HFFc6 (cell line): ENCODE measurements around the gene NRXN2. TPM values are rescaled to one million over a fixed set of nuclear protein-coding genes. Genes with fewer than 3 reads are reported as not detected.

Source experiments
- DNase-seq: peaks from one replicate; pipeline ENCODE4 v3.0.0-alpha.2; 2018
- H3K27ac Mint-ChIP-seq: 2 replicates; pipeline ENCODE4 v1.8.0; 2020; ENCODE audit warnings: mild to moderate bottlenecking, mixed read lengths
- H3K27me3 Mint-ChIP-seq: 2 replicates; pipeline ENCODE4 v1.8.0; 2021; ENCODE audit warnings: mild to moderate bottlenecking, moderate library complexity, mixed read lengths; ENCODE audit not compliant: insufficient read depth
- H3K36me3 Mint-ChIP-seq: 2 replicates; pipeline ENCODE4 v1.8.0; 2021; ENCODE audit warnings: low read depth, mixed read lengths
- H3K4me1 Mint-ChIP-seq: 2 replicates; pipeline ENCODE4 v1.8.0; 2020; ENCODE audit warnings: low read depth, mixed read lengths
- H3K4me3 Mint-ChIP-seq: 2 replicates; pipeline ENCODE4 v1.8.0; 2020; ENCODE audit warnings: mild to moderate bottlenecking, moderate library complexity, mixed read lengths
- H3K9me3 Mint-ChIP-seq: 2 replicates; pipeline ENCODE4 v1.8.0; 2020; ENCODE audit warnings: mild to moderate bottlenecking, mixed read lengths
- CTCF ChIP-seq: fragments of 200-600 bp; sonication (generic); IDR thresholded peaks from 2 replicates; pipeline ENCODE4 v1.5.0; 2021; ENCODE audit warnings: antibody characterized with exemption, mild to moderate bottlenecking
- total RNA-seq, 6 experiments: library from RNA; stranded (reverse); fragmentation: NEBNext Ultra II Directional; extraction: Animal tissue kit (Norgen Biotek cat#: 25700); gene quantifications; 2 replicates in 1 of 6; 3 replicates in 5 of 6; pipeline ENCODE4 v1.2.3, GENCODE V29; 2021

Gene NRXN2
- total RNA-seq, 6 experiments from 2014 or later: 0.14 to 0.51 (median 0.31) TPM; not detected in 1

- H3K4me3 Mint-ChIP-seq: no peak overlapping the region
- peaks cover 8% of the 10 kb centered on the region for H3K27me3 Mint-ChIP-seq
- H3K4me1 Mint-ChIP-seq: peaks cover 7% of the 10 kb centered on the region
- no peak for TF ChIP-seq CTCF
- DNase-seq: no peak
- peaks cover 7% of the 10 kb centered on the region for H3K36me3 Mint-ChIP-seq
- no peaks in the 10 kb centered on the region for H3K9me3 Mint-ChIP-seq
- no peak overlapping the region for H3K27ac Mint-ChIP-seq
Observed at GRCh38 chr11:64757549-64758329, 34.7 kb upstream of the NRXN2 start.

GRCh38 chr11:64755681-64756361 lies 32.8 kb upstream of the NRXN2 start:
- Mint-ChIP-seq H3K4me1 (no peaks in the 10 kb centered on the region; the same call in 1 of the 2 replicates), H3K36me3 (no peaks in the 10 kb centered on the region), H3K27me3 (peaks cover 8% of the 10 kb centered on the region), H3K4me3 (no peak overlapping the region), H3K9me3 (no peaks in the 10 kb centered on the region), H3K27ac (no peak overlapping the region)
- no peak for TF ChIP-seq CTCF
- DNase-seq: no peak

GRCh38 chr11:64754919-64755662 lies 32.1 kb upstream of the NRXN2 start:
- Mint-ChIP-seq H3K27me3 (peaks cover 6% of the 10 kb centered on the region), H3K36me3 (no peaks in the 10 kb centered on the region), H3K4me3 (no peak overlapping the region), H3K27ac (no peak overlapping the region), H3K9me3 (no peaks in the 10 kb centered on the region), H3K4me1 (no peaks in the 10 kb centered on the region; the same call in none of the 2 replicates)
- no peak for TF ChIP-seq CTCF
- DNase-seq: no peak

GRCh38 chr11:64754124-64754918 lies 31.3 kb upstream of the NRXN2 start:
- no peak for TF ChIP-seq CTCF
- no peaks in the 10 kb centered on the region for H3K36me3 Mint-ChIP-seq
- H3K9me3 Mint-ChIP-seq: no peaks in the 10 kb centered on the region
- peaks cover 4% of the 10 kb centered on the region for H3K27me3 Mint-ChIP-seq
- DNase-seq: no peak
- H3K4me3 Mint-ChIP-seq: no peak overlapping the region
- H3K27ac Mint-ChIP-seq: no peak overlapping the region
- no peaks in the 10 kb centered on the region; the same call in 1 of the 2 replicates for H3K4me1 Mint-ChIP-seq
